Central memory CD4-positive, alpha-beta T cell (primary cell): Measurements from ENCODE around the gene NPB.

Source experiments
- DNase-seq: peaks from one replicate; pipeline ENCODE4 v3.0.0; 2022

NPB gene

GRCh38 chr17:81927152-81927652 is 25.2 kb downstream of the NPB start:
- DNase-seq = no peak

GRCh38 chr17:81927653-81928543 is 25.9 kb downstream of the NPB start, which contains the start of gene MAFG:
Gene MAFG (minus strand): TSS chr17:81927735. CDS start chr17:81923185, 4,550 bp downstream.
- peak; percentile 89 for DNase-seq

GRCh38 chr17:81928544-81929252 is 26.7 kb downstream of the NPB start:
- DNase-seq = no peak

GRCh38 chr17:81929253-81930141 is 27.5 kb downstream of the NPB start:
- DNase-seq = no peak

- no peak for DNase-seq
Observed at GRCh38 chr17:81930142-81931125, 28.4 kb downstream of the NPB start.

GRCh38 chr17:81931189-81931556 is 29.1 kb downstream of the NPB start:
- no peak for DNase-seq

GRCh38 chr17:81931557-81932332 is 29.7 kb downstream of the NPB start:
- no peak for DNase-seq

GRCh38 chr17:81932333-81932983 is 30.4 kb downstream of the NPB start:
- DNase-seq = no peak

- DNase-seq = no peak
Observed at GRCh38 chr17:81933178-81933699, 31.2 kb downstream of the NPB start.

GRCh38 chr17:81934098-81934757 is 32.2 kb downstream of the NPB start:
- no peak for DNase-seq

- no peak for DNase-seq
Observed at GRCh38 chr17:81934850-81935708, 33.0 kb downstream of the NPB start.

GRCh38 chr17:81935709-81936084 is 33.7 kb downstream of the NPB start:
- no peak for DNase-seq

- DNase-seq = no peak
Observed at GRCh38 chr17:81939218-81939617, 37.2 kb downstream of the NPB start.

GRCh38 chr17:81939881-81940385 is 37.9 kb downstream of the NPB start:
- DNase-seq = no peak

- no peak for DNase-seq
Observed at GRCh38 chr17:81940538-81941483, 38.8 kb downstream of the NPB start.

- DNase-seq = no peak
Observed at GRCh38 chr17:81941484-81942166, 39.6 kb downstream of the NPB start.
